ENCODE data around the gene EPN2. TPM values are rescaled to one million over a fixed set of nuclear protein-coding genes. Genes with fewer than 3 reads are reported as not detected.

Gene EPN2
- total RNA-seq, 6 experiments from 2014 or later: 6.6 to 18.1 (median 11.4) TPM

DNA sequence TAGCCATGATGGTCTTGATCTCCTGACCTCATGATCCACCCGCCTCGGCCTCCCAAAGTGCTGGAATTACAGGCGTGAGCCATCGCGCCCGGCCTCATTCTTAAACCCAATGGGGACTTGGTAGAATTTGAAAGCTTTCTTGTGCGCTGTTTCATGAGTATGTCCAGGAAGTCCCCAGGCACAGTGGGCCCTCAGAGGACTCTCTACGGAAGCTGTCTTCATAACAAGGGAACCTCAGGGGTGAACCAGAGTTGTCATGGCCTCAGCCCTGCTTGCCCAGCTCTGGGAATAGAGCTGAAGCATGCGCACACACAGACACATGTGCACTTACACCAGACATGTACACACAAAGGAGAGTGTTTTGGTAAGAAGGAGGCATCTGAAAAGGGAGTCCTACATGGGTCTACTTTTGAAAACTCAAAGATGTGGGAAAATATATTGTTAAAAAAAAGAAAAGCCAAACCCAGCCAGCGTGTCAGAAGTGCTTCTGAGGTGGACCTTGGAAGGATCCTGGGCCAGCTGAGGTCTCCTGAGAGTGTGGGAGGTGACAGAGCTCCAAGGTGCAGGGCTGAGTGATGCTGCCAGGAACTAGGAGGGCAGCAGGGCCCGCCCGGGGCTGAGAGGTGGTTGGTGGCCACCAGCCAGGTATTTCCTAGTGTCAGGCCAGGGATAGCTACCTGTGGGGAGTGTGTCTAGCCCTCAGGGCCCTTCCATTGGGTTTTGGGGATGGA lies 54.6 kb downstream of the EPN2 start:
- DNase-seq: no peak
- TF ChIP-seq, protein P1, sequence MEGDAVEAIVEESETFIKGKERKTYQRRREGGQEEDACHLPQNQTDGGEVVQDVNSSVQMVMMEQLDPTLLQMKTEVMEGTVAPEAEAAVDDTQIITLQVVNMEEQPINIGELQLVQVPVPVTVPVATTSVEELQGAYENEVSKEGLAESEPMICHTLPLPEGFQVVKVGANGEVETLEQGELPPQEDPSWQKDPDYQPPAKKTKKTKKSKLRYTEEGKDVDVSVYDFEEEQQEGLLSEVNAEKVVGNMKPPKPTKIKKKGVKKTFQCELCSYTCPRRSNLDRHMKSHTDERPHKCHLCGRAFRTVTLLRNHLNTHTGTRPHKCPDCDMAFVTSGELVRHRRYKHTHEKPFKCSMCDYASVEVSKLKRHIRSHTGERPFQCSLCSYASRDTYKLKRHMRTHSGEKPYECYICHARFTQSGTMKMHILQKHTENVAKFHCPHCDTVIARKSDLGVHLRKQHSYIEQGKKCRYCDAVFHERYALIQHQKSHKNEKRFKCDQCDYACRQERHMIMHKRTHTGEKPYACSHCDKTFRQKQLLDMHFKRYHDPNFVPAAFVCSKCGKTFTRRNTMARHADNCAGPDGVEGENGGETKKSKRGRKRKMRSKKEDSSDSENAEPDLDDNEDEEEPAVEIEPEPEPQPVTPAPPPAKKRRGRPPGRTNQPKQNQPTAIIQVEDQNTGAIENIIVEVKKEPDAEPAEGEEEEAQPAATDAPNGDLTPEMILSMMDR (IDR thresholded peaks at IDR 0.05): no peak
- TF ChIP-seq POLR2A (IDR thresholded peaks at IDR 0.05): no peak
- no peaks in the 10 kb centered on the region for H3K36me3 ChIP-seq
- 94% methylated on average over 9 of the region's 12 CpGs for WGBS (ENCODE audit: insufficient coverage, low coverage, low lambda C conversion rate, missing lambda C conversion rate)
- ATAC-seq: no peak
- no peaks in the 10 kb centered on the region for H3K4me1 ChIP-seq
- no peaks in the 10 kb centered on the region for H3K27me3 ChIP-seq
- intact Hi-C loops (cut with DNase I): loop anchor here in 1 of 2 donors (10.0 kb wide), 1 partner anchor 63 kb away; no protein-coding TSS in a partner anchor
- no peak overlapping the region for H3K4me3 ChIP-seq
- H3K9me3 ChIP-seq: no peaks in the 10 kb centered on the region
- no peak overlapping the region for H3K27ac ChIP-seq

DNA sequence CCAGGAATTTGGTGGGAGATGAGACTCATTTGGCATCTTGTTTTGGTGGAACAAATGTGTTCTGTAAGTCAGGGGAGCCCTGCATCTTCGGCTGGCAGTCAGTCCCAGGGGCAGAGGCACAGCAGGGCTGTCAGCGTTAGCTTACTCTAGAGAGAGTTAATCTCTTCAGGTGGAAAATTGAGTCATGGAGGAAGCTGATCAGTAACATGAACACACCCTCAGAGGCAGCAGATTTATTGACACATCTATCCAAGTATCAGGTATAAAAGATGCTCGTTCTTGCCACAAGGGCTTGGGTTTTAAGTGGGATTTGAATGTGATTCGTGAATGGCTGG lies 55.2 kb downstream of the EPN2 start:
- DNase-seq (no peak), ATAC-seq (no peak)
- H3K9me3 ChIP-seq: no peaks in the 10 kb centered on the region
- TF ChIP-seq, protein P1 (IDR thresholded peaks at IDR 0.05): no peak
- no peak for TF ChIP-seq POLR2A (IDR thresholded peaks at IDR 0.05)
- H3K4me1 ChIP-seq: no peaks in the 10 kb centered on the region
- H3K36me3 ChIP-seq: no peaks in the 10 kb centered on the region
- H3K4me3 ChIP-seq: no peak overlapping the region
- no peak overlapping the region for H3K27ac ChIP-seq
- 80% methylated on average over 1 of the region's 4 CpGs for WGBS (ENCODE audit: insufficient coverage, low coverage, low lambda C conversion rate, missing lambda C conversion rate)
- no peaks in the 10 kb centered on the region for H3K27me3 ChIP-seq
- intact Hi-C loops (cut with DNase I): loop anchor here in 1 of 2 donors (10.0 kb wide), 1 partner anchor 62 kb away; no protein-coding TSS in a partner anchor

DNA sequence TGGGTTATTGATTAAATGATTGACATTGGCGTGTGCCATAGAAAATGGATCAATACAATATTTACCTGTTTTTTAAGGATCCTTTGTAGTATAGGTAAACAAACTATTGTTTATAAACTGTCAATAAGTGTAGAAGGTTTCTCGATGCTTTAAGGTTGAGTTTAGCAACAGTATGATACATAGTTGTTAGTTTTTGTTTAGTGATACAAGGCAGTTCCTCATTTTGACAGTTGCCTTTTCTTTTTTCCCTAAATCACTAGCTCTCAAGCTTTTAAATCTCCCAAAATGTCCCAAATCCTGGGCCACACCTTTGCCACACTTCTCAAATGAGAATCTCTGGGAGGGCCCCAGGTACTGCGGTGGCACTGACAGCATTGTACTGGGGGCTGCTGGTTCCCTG lies 57.3 kb downstream of the EPN2 start:
- ATAC-seq: no peak

DNA sequence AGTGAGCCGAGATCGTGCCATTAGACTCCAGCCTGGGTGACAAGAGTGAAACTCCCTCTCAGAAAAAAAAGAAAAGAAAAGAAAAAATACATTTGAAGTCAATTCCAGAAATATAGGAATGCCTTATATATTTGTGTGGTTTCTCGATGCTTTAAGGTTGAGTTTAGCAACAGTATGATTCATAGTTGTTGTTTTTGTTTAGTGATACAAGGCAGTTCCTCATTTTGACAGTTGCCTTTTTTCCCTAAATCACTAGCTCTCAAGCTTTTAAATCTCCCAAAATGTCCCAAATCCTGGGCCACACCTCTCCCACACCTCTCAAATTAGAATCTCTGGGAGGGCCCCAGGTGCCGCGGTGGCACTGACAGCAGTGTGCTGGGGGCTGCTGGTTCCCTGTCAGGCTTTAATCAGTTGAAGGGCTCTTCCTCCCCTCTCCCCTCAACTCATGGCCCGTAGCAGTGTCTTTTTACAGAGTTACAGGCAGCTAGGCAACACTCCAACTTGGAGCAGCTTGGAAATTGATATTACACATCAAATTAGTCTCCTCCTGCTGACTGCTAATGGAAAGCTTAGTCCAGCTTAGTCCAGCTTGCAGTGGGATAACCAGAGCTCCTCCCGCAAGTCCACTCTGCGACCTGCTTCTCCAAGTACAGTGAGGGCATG lies 58.4 kb downstream of the EPN2 start:
- no peaks in the 10 kb centered on the region for H3K9me3 ChIP-seq
- intact Hi-C loops (cut with DNase I): loop anchor here in 1 of 2 donors (10.0 kb wide), 1 partner anchor 59 kb away; no protein-coding TSS in a partner anchor
- 73% methylated on average over 8 of the region's 8 CpGs for WGBS (ENCODE audit: insufficient coverage, low coverage, low lambda C conversion rate, missing lambda C conversion rate)
- H3K36me3 ChIP-seq: no peaks in the 10 kb centered on the region
- H3K4me1 ChIP-seq: no peaks in the 10 kb centered on the region
- H3K27me3 ChIP-seq: no peaks in the 10 kb centered on the region
- DNase-seq (no peak), ATAC-seq (no peak)
- TF ChIP-seq, protein P1 (IDR thresholded peaks at IDR 0.05): no peak
- no peak for TF ChIP-seq POLR2A (IDR thresholded peaks at IDR 0.05)
- H3K27ac ChIP-seq: no peak overlapping the region
- no peak overlapping the region for H3K4me3 ChIP-seq

More for the DNA sequence above, 57.3 kb downstream of the EPN2 start:
- Histone ChIP-seq H3K9me3 (no peaks in the 10 kb centered on the region), H3K27me3 (no peaks in the 10 kb centered on the region), H3K4me1 (no peaks in the 10 kb centered on the region), H3K4me3 (no peak overlapping the region), H3K36me3 (no peaks in the 10 kb centered on the region), H3K27ac (no peak overlapping the region)
- WGBS (ENCODE audit: insufficient coverage, low coverage, low lambda C conversion rate, missing lambda C conversion rate): 82% methylated on average over 3 of the region's 3 CpGs
- intact Hi-C loops (cut with DNase I): loop anchor here in 1 of 2 donors (10.0 kb wide), 1 partner anchor 60 kb away; no protein-coding TSS in a partner anchor
- no peak for DNase-seq
- TF ChIP-seq POLR2A (IDR thresholded peaks at IDR 0.05): no peak
- TF ChIP-seq, protein P1 (IDR thresholded peaks at IDR 0.05): no peak

Measured in right lobe of liver (tissue), 6 donors.